Liver (tissue), 9 donors: ENCODE data around the gene TCEA2. TPM values are rescaled to one million over a fixed set of nuclear protein-coding genes. Genes with fewer than 3 reads are reported as not detected.

ENCODE experiments used
- DNase-seq: peaks from one replicate; pipeline ENCODE4 v3.0.0-alpha.2; 2017; ENCODE audit warnings: low spot score
- H3K27ac ChIP-seq, 2 donors: one replicate each; pipeline ENCODE4 v1.7.0; 2013; ENCODE audit warnings: inconsistent platforms in 2 of 2, low read length in 2 of 2, control low read depth in 1 of 2, low read depth in 1 of 2, mild to moderate bottlenecking in 1 of 2
- H3K27me3 ChIP-seq, 4 donors: one replicate each; pipeline versions ENCODE4 v1.6.1 to v1.7.0; 2013; ENCODE audit warnings: low read length in 3 of 4, inconsistent platforms in 1 of 4, mild to moderate bottlenecking in 1 of 4, moderate library complexity in 1 of 4; ENCODE audit not compliant: control insufficient read depth in 4 of 4, insufficient read depth in 4 of 4
- H3K36me3 ChIP-seq, 4 donors: one replicate each; pipeline versions ENCODE4 v1.6.1 to v1.7.0; 2013; ENCODE audit warnings: low read length in 3 of 4, mild to moderate bottlenecking in 3 of 4, low read depth in 1 of 4, moderate library complexity in 1 of 4; ENCODE audit not compliant: control insufficient read depth in 4 of 4, insufficient read depth in 3 of 4
- H3K4me1 ChIP-seq, 4 donors: one replicate each; pipeline versions ENCODE4 v1.6.1 to v1.7.0; 2013; ENCODE audit warnings: low read length in 3 of 4, mild to moderate bottlenecking in 3 of 4, moderate library complexity in 1 of 4; ENCODE audit not compliant: control insufficient read depth in 4 of 4, insufficient read depth in 4 of 4
- H3K4me3 ChIP-seq, 3 donors: one replicate each; pipeline versions ENCODE4 v1.6.1 to v1.7.0; 2013; ENCODE audit warnings: low read length in 3 of 3, control low read depth in 1 of 3, low read depth in 1 of 3, mild to moderate bottlenecking in 1 of 3
- H3K9ac ChIP-seq, 2 donors: one replicate each; pipeline ENCODE4 v1.7.0; 2013; ENCODE audit warnings: low read length in 2 of 2, mild to moderate bottlenecking in 2 of 2, moderate library complexity in 2 of 2, control low read depth in 1 of 2, low read depth in 1 of 2
- H3K9me3 ChIP-seq, 4 donors: one replicate each; pipeline versions ENCODE4 v1.6.1 to v1.7.0; 2013; ENCODE audit warnings: low read length in 3 of 4; ENCODE audit not compliant: control insufficient read depth in 4 of 4
- ATF3 ChIP-seq: IDR thresholded peaks from 2 replicates; pipeline ENCODE4 v1.6.1; 2016; ENCODE audit warnings: antibody characterized with exemption
- FOXA1 ChIP-seq: IDR thresholded peaks from 2 replicates; pipeline ENCODE4 v1.6.1; 2016; ENCODE audit warnings: antibody characterized with exemption
- GABPA ChIP-seq, 2 donors: IDR thresholded peaks in 1 of 2; conservative IDR thresholded peaks in 1 of 2; 2 replicates each; pipeline ENCODE4 v1.6.1; 2016; ENCODE audit warnings: antibody characterized with exemption in 2 of 2, mild to moderate bottlenecking in 1 of 2, moderate library complexity in 1 of 2
- HNF4A ChIP-seq, 2 donors: conservative IDR thresholded peaks; 2 replicates each; pipeline ENCODE4 v1.6.1; 2016; ENCODE audit warnings: antibody characterized with exemption in 2 of 2, mild to moderate bottlenecking in 2 of 2
- HNF4G ChIP-seq: IDR thresholded peaks from 2 replicates; pipeline ENCODE4 v1.6.1; 2016; ENCODE audit warnings: antibody characterized with exemption
- NR2F2 ChIP-seq: IDR thresholded peaks from 2 replicates; pipeline ENCODE4 v1.6.1; 2016; ENCODE audit warnings: antibody characterized with exemption
- RXRA ChIP-seq, 2 donors: IDR thresholded peaks; 2 replicates each; pipeline ENCODE4 v1.6.1; 2017 to 2018; ENCODE audit warnings: antibody characterized with exemption in 2 of 2, mild to moderate bottlenecking in 1 of 2
- YY1 ChIP-seq: IDR thresholded peaks from 2 replicates; pipeline ENCODE4 v1.6.1; 2016; ENCODE audit warnings: antibody characterized with exemption, mild to moderate bottlenecking
- WGBS: extraction: QIAGEN DNeasy Blood & Tissue Kit; methylation state at CpG from one replicate; pipeline ENCODE4 v1.1.7; 2013; 5-methylcytosine and 5-hydroxymethylcytosine counted together
- polyA plus RNA-seq, 2 donors: library from polyadenylated mRNA; stranded (reverse) in 1 of 2; unstranded in 1 of 2; fragments of 200-250 nt in 1 of 2; fragments of >200 nt in 1 of 2; fragmentation: Nextera tagmentation in 1 of 2; extraction: Ambion mirVana in 1 of 2; gene quantifications; one replicate each; pipeline versions ENCODE4 v1.2.1 to v1.2.3, GENCODE V29; 2013 to 2015
- total RNA-seq, 2 donors: library from RNA; depleted of rRNA; stranded (reverse); fragments of >200 nt; gene quantifications; one replicate each; pipeline ENCODE4 v1.2.3, GENCODE V29; 2014
- TF ChIP-seq, protein P1 (sequence below): IDR thresholded peaks from 2 replicates; pipeline ENCODE4 v1.6.1; 2016; ENCODE audit warnings: antibody characterized with exemption
- TF ChIP-seq, protein P2 (sequence below): IDR thresholded peaks from 2 replicates; pipeline ENCODE4 v1.6.1; 2016; ENCODE audit warnings: antibody characterized with exemption, mild to moderate bottlenecking
- donor health status: healthy.
- donor health status: healthy.
- donor health status: healthy.
- donor health status: healthy.
- donor health status: healthy.

The TCEA2 gene
- total and polyA plus RNA-seq, 4 donors = 4.6 to 22.6 (median 11.8) TPM

DNA sequence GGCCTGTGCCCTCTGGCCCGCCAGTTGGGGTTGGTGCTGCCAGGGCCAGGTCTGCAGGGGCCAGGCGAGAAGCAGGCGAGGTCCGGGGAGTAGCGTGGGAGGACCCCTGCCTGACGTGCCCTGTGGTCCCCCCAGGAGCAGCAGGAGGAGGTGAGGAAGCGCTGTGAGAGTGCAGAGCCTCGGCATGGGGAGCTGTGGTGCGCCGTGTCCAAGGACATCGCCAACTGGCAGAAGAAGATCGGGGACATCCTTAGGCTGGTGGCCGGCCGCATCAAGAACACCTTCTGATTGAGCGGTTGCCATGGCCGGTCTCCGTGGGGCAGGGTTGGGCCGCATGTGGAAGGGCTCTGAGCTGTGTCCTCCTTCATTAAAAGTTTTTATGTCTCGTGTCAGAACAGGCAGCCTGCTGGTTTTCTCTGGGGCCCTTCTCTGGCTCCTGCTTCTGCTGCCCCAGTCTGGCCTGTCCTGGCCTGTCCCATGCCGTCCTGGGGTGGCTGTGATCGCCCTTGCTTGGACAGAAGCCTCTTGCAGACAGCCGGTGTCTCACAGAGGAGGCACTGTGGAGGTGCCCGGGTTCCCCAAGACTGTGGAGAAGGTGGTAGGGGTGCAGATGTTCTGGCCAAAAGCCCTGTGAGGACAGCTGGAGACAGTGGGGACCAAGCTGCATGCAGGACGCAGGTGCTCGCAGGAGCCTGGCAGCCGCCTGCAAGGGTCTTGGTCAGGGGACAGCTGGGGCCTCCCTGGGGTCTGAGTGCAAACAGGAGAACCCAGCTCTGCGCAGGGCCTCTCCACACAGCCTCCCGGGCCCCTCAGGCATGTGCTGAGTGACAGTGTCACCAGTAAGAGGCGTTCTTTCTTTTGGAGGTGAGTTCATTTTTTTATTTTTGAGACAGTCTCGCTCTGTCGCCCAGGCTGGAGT is 30.0 kb upstream of the TCEA2 start:
- Histone ChIP-seq H3K27me3 (no peaks in the 10 kb centered on the region), H3K36me3 (peaks cover 15 to 57% (median 23%) of the 10 kb centered on the region in 4 donors), H3K9me3 (no peaks in the 10 kb centered on the region), H3K27ac (no peak overlapping the region), H3K9ac (no peak overlapping the region), H3K4me1 (peaks cover 0 to 5% (median 3%) of the 10 kb centered on the region in 4 donors), H3K4me3 (no peak overlapping the region)
- DNase-seq = no peak
- TF ChIP-seq GABPA (IDR thresholded peaks at IDR 0.05 in 1 of 2, conservative IDR thresholded peaks at IDR 0.05 in 1 of 2) (no peak), RXRA (IDR thresholded peaks at IDR 0.05) (no peak), YY1 (no peak), ATF3 (no peak), HNF4G (no peak), FOXA1 (no peak)
- TF ChIP-seq, protein P1, sequence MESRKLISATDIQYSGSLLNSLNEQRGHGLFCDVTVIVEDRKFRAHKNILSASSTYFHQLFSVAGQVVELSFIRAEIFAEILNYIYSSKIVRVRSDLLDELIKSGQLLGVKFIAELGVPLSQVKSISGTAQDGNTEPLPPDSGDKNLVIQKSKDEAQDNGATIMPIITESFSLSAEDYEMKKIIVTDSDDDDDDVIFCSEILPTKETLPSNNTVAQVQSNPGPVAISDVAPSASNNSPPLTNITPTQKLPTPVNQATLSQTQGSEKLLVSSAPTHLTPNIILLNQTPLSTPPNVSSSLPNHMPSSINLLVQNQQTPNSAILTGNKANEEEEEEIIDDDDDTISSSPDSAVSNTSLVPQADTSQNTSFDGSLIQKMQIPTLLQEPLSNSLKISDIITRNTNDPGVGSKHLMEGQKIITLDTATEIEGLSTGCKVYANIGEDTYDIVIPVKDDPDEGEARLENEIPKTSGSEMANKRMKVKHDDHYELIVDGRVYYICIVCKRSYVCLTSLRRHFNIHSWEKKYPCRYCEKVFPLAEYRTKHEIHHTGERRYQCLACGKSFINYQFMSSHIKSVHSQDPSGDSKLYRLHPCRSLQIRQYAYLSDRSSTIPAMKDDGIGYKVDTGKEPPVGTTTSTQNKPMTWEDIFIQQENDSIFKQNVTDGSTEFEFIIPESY = no peak
- TF ChIP-seq, protein P2, sequence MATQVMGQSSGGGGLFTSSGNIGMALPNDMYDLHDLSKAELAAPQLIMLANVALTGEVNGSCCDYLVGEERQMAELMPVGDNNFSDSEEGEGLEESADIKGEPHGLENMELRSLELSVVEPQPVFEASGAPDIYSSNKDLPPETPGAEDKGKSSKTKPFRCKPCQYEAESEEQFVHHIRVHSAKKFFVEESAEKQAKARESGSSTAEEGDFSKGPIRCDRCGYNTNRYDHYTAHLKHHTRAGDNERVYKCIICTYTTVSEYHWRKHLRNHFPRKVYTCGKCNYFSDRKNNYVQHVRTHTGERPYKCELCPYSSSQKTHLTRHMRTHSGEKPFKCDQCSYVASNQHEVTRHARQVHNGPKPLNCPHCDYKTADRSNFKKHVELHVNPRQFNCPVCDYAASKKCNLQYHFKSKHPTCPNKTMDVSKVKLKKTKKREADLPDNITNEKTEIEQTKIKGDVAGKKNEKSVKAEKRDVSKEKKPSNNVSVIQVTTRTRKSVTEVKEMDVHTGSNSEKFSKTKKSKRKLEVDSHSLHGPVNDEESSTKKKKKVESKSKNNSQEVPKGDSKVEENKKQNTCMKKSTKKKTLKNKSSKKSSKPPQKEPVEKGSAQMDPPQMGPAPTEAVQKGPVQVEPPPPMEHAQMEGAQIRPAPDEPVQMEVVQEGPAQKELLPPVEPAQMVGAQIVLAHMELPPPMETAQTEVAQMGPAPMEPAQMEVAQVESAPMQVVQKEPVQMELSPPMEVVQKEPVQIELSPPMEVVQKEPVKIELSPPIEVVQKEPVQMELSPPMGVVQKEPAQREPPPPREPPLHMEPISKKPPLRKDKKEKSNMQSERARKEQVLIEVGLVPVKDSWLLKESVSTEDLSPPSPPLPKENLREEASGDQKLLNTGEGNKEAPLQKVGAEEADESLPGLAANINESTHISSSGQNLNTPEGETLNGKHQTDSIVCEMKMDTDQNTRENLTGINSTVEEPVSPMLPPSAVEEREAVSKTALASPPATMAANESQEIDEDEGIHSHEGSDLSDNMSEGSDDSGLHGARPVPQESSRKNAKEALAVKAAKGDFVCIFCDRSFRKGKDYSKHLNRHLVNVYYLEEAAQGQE = no peak
- WGBS = 95% methylated on average over 31 of the region's 31 CpGs

DNA sequence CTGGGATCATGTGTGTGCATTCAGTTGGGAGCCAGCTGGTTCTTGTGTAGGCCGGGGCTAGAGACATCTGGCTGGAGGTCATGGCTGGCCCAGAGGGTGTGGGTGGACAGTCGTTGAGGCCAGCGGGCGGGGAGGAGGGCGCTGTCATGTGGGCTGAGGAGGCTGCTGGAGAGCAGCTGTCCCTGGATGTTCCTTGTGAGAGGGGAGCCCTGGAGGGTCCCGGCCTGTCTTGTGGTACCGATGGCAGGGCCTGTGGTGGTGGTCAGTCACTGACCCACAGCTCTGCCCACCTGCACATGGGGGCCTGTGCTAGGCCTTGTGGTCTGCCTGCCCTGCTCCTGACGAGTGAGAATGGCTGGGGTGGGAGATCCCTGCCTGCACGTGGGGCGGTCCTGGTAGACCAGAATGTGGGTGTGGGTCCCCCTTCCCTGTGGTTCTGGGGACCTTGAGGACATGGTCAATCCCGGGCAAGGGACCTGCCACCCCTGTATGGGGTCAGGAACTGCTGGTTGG is 29.0 kb upstream of the TCEA2 start:
- Histone ChIP-seq H3K36me3 (peaks cover 8 to 48% (median 19%) of the 10 kb centered on the region in 4 donors), H3K4me3 (no peak overlapping the region), H3K9ac (no peak overlapping the region), H3K27ac (no peak overlapping the region), H3K4me1 (peaks cover 0 to 14% (median 8%) of the 10 kb centered on the region in 4 donors), H3K27me3 (no peaks in the 10 kb centered on the region), H3K9me3 (no peaks in the 10 kb centered on the region)
- TF ChIP-seq FOXA1 = no peak
- TF ChIP-seq, protein P2 = no peak
- TF ChIP-seq NR2F2 = no peak
- TF ChIP-seq HNF4A (conservative IDR thresholded peaks at IDR 0.05) = no peak
- DNase-seq = no peak
- 80% methylated on average over 11 of the region's 11 CpGs for WGBS
